BJ (cell line): ENCODE data around the gene TMEM154. TPM values are rescaled to one million over a fixed set of nuclear protein-coding genes. Genes with fewer than 3 reads are reported as not detected.
"Not testable (repeated sequence)": the region's sequence is repeated elsewhere in the genome, so short reads cannot be mapped to it uniquely, and the experiment has no call there.

Source experiments
- CTCF ChIA-PET: fragments of 350-600 bp; formaldehyde crosslinking; extraction: SDS; loops from one replicate; lab custom pipeline; 2021; ENCODE audit warnings: antibody characterized with exemption, inconsistent platforms; lab: Yijun Ruan, JAX
- POLR2A ChIA-PET: fragments of 300-600 bp; sonication (Branson Sonifier 250); formaldehyde crosslinking; extraction: SDS; loops from one replicate; lab custom pipeline; 2021; ENCODE audit warnings: antibody characterized with exemption; lab: Charles Lee
- DNase-seq: peaks from one replicate; pipeline ENCODE4 v3.0.0-alpha.2; 2011; ENCODE audit warnings: low read depth
- H3K27me3 ChIP-seq: 2 replicates; pipeline ENCODE4 v1.6.0; 2011; ENCODE audit warnings: low read length; ENCODE audit not compliant: control insufficient read depth, insufficient read depth
- H3K36me3 ChIP-seq: 2 replicates; pipeline ENCODE4 v1.5.1; 2011; ENCODE audit warnings: low read length; ENCODE audit not compliant: control insufficient read depth, insufficient read depth
- H3K4me3 ChIP-seq: 2 replicates; pipeline ENCODE4 v1.5.1; 2011; ENCODE audit warnings: low read depth, mild to moderate bottlenecking, control low read depth, low read length
- CTCF ChIP-seq: IDR thresholded peaks from 2 replicates; pipeline ENCODE4 v1.5.1; 2011; ENCODE audit warnings: low read depth, mild to moderate bottlenecking, control low read depth, inconsistent platforms, low read length, moderate library complexity; ENCODE audit not compliant: insufficient read depth
- polyA plus RNA-seq: library from polyadenylated mRNA; depleted of rRNA; stranded (reverse); fragments of >200 nt; gene quantifications from 2 replicates; pipeline ENCODE4 v1.2.3, GENCODE V29; 2011

The TMEM154 gene
- polyA plus RNA-seq, 1 experiment = 1.1 TPM

- CTCF ChIA-PET = interaction anchor here (1.0 to 1.5 kb wide), 2 partner anchors 78 to 158 kb away, joined by 3 read pairs; no protein-coding TSS in a partner anchor
- POLR2A ChIA-PET = no interaction called here
- Histone ChIP-seq H3K27me3 (no peaks in the 10 kb centered on the region; the same call in 1 of the 2 replicates), H3K4me3 (no peak overlapping the region), H3K36me3 (no peaks in the 10 kb centered on the region)
- DNase-seq = no peak
- no peak for TF ChIP-seq CTCF
Observed at GRCh38 chr4:152668338-152668964, 11.3 kb downstream of the TMEM154 start.

- ChIA-PET CTCF (interaction anchor here (1.0 to 1.5 kb wide), 2 partner anchors 78 to 158 kb away, joined by 3 read pairs; no protein-coding TSS in a partner anchor), POLR2A (no interaction called here)
- no peak for TF ChIP-seq CTCF
Observed at GRCh38 chr4:152667781-152668180, 12.0 kb downstream of the TMEM154 start.

GRCh38 chr4:152666946-152667345 lies 12.9 kb downstream of the TMEM154 start:
- POLR2A ChIA-PET = no interaction called here
- Histone ChIP-seq H3K36me3 (no peaks in the 10 kb centered on the region), H3K27me3 (no peaks in the 10 kb centered on the region; the same call in 1 of the 2 replicates), H3K4me3 (no peak overlapping the region)
- no peak for DNase-seq
- TF ChIP-seq CTCF = no peak
- CTCF ChIA-PET = interaction anchor here (0.5 kb wide), 1 partner anchor 99 kb away, joined by 3 read pairs; no protein-coding TSS in a partner anchor

More at GRCh38 chr4:152667781-152668180, 12.0 kb downstream of the TMEM154 start:
- no peaks in the 10 kb centered on the region; the same call in 1 of the 2 replicates for H3K27me3 ChIP-seq
- no peak overlapping the region for H3K4me3 ChIP-seq
- no peak for DNase-seq
- no peaks in the 10 kb centered on the region for H3K36me3 ChIP-seq

GRCh38 chr4:152665691-152666395 lies 14.0 kb downstream of the TMEM154 start:
- Histone ChIP-seq H3K36me3 (no peaks in the 10 kb centered on the region), H3K4me3 (no peak overlapping the region), H3K27me3 (no peaks in the 10 kb centered on the region; the same call in 1 of the 2 replicates)
- no peak for TF ChIP-seq CTCF
- no peak for DNase-seq
- POLR2A ChIA-PET = no interaction called here
- CTCF ChIA-PET = interaction anchor here (1.0 kb wide), 1 partner anchor 11 kb away, joined by 4 read pairs; no protein-coding TSS in a partner anchor

GRCh38 chr4:152664067-152664378 lies 15.8 kb downstream of the TMEM154 start:
- H3K36me3 ChIP-seq, POLR2A ChIA-PET, DNase-seq, H3K27me3 ChIP-seq, H3K4me3 ChIP-seq: not testable (repeated sequence)
- CTCF ChIA-PET = interaction anchor here (1.4 kb wide), 1 partner anchor 19 kb away, joined by 4 read pairs; no protein-coding TSS in a partner anchor
